Mucosa of descending colon (tissue), 3 donors: Measurements from ENCODE around the gene TGFA. TPM values are rescaled to one million over a fixed set of nuclear protein-coding genes. Genes with fewer than 3 reads are reported as not detected.

Experiments
- ATAC-seq: fragments of 200-7000 bp; cut with Tn5 transposase; one replicate; pipeline ENCODE4 v1.9.1; 2020; ENCODE audit warnings: mild to moderate bottlenecking, moderate library complexity
- DNase-seq, 3 donors: peaks; one replicate each; pipeline ENCODE4 v3.0.0-alpha.2; 2020
- H3K36me3 ChIP-seq: fragments of 200-600 bp; one replicate; pipeline ENCODE4 v1.8.0; 2021; ENCODE audit warnings: low read depth, mild to moderate bottlenecking
- H3K4me1 ChIP-seq: fragments of 200-600 bp; one replicate; pipeline ENCODE4 v1.8.0; 2021; ENCODE audit warnings: low read depth, mild to moderate bottlenecking
- H3K4me3 ChIP-seq: fragments of 200-600 bp; one replicate; pipeline ENCODE4 v1.8.0; 2021; ENCODE audit warnings: mild to moderate bottlenecking
- H3K9me3 ChIP-seq: fragments of 200-600 bp; one replicate; pipeline ENCODE4 v1.8.0; 2021; ENCODE audit warnings: mild to moderate bottlenecking
- CTCF ChIP-seq: fragments of 200-600 bp; IDR thresholded peaks from one replicate; pipeline ENCODE4 v1.8.0; 2022; ENCODE audit warnings: antibody characterized with exemption, mild to moderate bottlenecking
- intact Hi-C, 2 donors: fragments of 100-400 bp; cut with DNase I in 1 of 2; cut with micrococcal nuclease in 1 of 2; formaldehyde crosslinking; loops; one replicate each; pipeline versions ENCODE4 v1.11.0 to v1.11.1; 2022; cut with DNase I, micrococcal nuclease
- total RNA-seq, 3 donors: library from RNA; stranded (reverse); fragmentation: NEBNext Ultra II Directional in 2 of 3; extraction: Animal tissue kit (Norgen Biotek cat#: 25700) in 2 of 3; gene quantifications; one replicate each; pipeline versions ENCODE4 v1.2.1 to v1.2.4, GENCODE V29; 2021 to 2023
- donor health status: DM: no; HTN: no; CAD: no; lungs with moderate emphysema.
- donor health status: DM: no; HTN: no; CAD: no.
- donor health status: DM: no; HTN: yes; CAD: no.

Gene TGFA
- total RNA-seq, 3 donors from 2014 or later: 13.5 to 33.5 (median 24.7) TPM

GRCh38 chr2:70454936-70455544, 98.6 kb downstream of the TGFA start:
- DNase-seq: no peak
- H3K36me3 ChIP-seq: no peaks in the 10 kb centered on the region
- H3K4me1 ChIP-seq: no peaks in the 10 kb centered on the region
- no peak for ATAC-seq
- no peak overlapping the region for H3K4me3 ChIP-seq
- no peaks in the 10 kb centered on the region for H3K9me3 ChIP-seq
- intact Hi-C loops: no loop called here
- no peak for TF ChIP-seq CTCF

GRCh38 chr2:70450641-70451250, 102.9 kb downstream of the TGFA start:
- DNase-seq: peak in 1 of 3 donors; percentile 21
- TF ChIP-seq CTCF: no peak
- H3K4me1 ChIP-seq: no peaks in the 10 kb centered on the region
- H3K4me3 ChIP-seq: no peak overlapping the region
- H3K9me3 ChIP-seq: no peaks in the 10 kb centered on the region
- no peaks in the 10 kb centered on the region for H3K36me3 ChIP-seq
- ATAC-seq: peak; percentile 24
- intact Hi-C loops: no loop called here

GRCh38 chr2:70448041-70448440, 105.6 kb downstream of the TGFA start:
- DNase-seq (no peak), ATAC-seq (no peak)
- intact Hi-C loops: no loop called here
- H3K4me1 ChIP-seq: no peaks in the 10 kb centered on the region
- TF ChIP-seq CTCF: no peak
- H3K9me3 ChIP-seq: no peaks in the 10 kb centered on the region
- H3K4me3 ChIP-seq: no peak overlapping the region
- no peaks in the 10 kb centered on the region for H3K36me3 ChIP-seq

- Histone ChIP-seq H3K9me3 (no peaks in the 10 kb centered on the region), H3K36me3 (no peaks in the 10 kb centered on the region), H3K4me1 (no peaks in the 10 kb centered on the region), H3K4me3 (no peak overlapping the region)
- ATAC-seq: no peak
- intact Hi-C loops: no loop called here
- TF ChIP-seq CTCF: no peak
- DNase-seq: no peak
Measured at GRCh38 chr2:70443726-70444125, 109.9 kb downstream of the TGFA start.

GRCh38 chr2:70443078-70443465, 110.6 kb downstream of the TGFA start:
- no peak for TF ChIP-seq CTCF
- Histone ChIP-seq H3K4me1 (no peaks in the 10 kb centered on the region), H3K9me3 (no peaks in the 10 kb centered on the region), H3K4me3 (no peak overlapping the region), H3K36me3 (no peaks in the 10 kb centered on the region)
- ATAC-seq (no peak), DNase-seq (no peak)
- intact Hi-C loops: no loop called here
